ENCODE measurements around the gene MTURN.

Gene MTURN

DNA sequence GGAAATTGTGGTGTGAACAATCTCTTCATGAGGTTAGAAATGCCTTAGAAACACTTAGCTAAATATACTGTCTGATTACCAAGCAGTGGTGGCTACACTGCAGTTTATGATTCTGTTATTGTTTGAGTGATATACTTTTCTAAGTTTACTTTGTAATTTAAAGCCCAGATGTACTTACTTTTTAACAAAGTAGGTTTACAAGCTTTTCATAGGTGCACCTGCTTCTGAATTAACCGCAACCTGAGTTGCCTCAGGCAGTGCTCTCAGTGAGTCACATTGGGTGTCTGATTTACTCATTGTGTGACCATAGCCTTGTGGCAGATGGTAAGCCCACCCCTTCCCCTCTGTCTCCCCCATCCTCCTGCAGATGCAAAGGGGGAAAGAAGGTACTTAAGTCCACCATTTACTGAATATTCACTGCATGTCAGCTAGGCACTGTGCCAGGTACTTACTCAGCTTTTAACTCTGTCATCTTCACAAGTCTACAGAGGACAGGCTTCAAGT lies 9.0 kb downstream of the MTURN start:
- peak overlapping the region; percentile 43; the same call in 1 of the 2 replicates for H3K27ac ChIP-seq (ENCODE audit: low read length)
- H3K4me2 ChIP-seq (ENCODE audit: low read depth, low read length), result peak overlapping the region; percentile 2; the same call in 1 of the 2 replicates
- H3K27me3 ChIP-seq (replicated peaks; ENCODE audit: insufficient read depth, low read length), result no peaks in the 10 kb centered on the region
- H3K9me2 ChIP-seq (replicated peaks; ENCODE audit: insufficient read depth, low read length), result no peaks in the 10 kb centered on the region
- no peaks in the 10 kb centered on the region for H3K36me3 ChIP-seq (replicated peaks; ENCODE audit: insufficient read depth, low read length)
- TF ChIP-seq EZH2phosphoT487 (IDR thresholded peaks at IDR 0.05; ENCODE audit: low read length) (no peak), EZH2 (optimal IDR thresholded peaks at IDR 0.05; ENCODE audit: low read depth, low read length) (no peak)
- TF ChIP-seq, protein P1, sequence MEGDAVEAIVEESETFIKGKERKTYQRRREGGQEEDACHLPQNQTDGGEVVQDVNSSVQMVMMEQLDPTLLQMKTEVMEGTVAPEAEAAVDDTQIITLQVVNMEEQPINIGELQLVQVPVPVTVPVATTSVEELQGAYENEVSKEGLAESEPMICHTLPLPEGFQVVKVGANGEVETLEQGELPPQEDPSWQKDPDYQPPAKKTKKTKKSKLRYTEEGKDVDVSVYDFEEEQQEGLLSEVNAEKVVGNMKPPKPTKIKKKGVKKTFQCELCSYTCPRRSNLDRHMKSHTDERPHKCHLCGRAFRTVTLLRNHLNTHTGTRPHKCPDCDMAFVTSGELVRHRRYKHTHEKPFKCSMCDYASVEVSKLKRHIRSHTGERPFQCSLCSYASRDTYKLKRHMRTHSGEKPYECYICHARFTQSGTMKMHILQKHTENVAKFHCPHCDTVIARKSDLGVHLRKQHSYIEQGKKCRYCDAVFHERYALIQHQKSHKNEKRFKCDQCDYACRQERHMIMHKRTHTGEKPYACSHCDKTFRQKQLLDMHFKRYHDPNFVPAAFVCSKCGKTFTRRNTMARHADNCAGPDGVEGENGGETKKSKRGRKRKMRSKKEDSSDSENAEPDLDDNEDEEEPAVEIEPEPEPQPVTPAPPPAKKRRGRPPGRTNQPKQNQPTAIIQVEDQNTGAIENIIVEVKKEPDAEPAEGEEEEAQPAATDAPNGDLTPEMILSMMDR (IDR thresholded peaks at IDR 0.05; ENCODE audit: low read length), result no peak
- no peaks in the 10 kb centered on the region for H4K20me1 ChIP-seq (ENCODE audit: insufficient read depth, low read length)
- H3K4me3 ChIP-seq (ENCODE audit: low read length), result no peak overlapping the region
- H3K4me1 ChIP-seq (ENCODE audit: low read length), result peaks cover 8% of the 10 kb centered on the region; the same call in 1 of the 2 replicates
- H3F3A ChIP-seq (ENCODE audit: insufficient read depth, low read length), result no peaks in the 10 kb centered on the region
- peak; percentile 41 for DNase-seq
- no peak overlapping the region for H3K9ac ChIP-seq (ENCODE audit: low read length)
- H3K9me3 ChIP-seq (replicated peaks; ENCODE audit: insufficient read depth, low read length), result no peaks in the 10 kb centered on the region
- H3K79me2 ChIP-seq (ENCODE audit: low read length), result no peaks in the 10 kb centered on the region
- no peak overlapping the region for H2AFZ ChIP-seq (ENCODE audit: low read length)

DNA sequence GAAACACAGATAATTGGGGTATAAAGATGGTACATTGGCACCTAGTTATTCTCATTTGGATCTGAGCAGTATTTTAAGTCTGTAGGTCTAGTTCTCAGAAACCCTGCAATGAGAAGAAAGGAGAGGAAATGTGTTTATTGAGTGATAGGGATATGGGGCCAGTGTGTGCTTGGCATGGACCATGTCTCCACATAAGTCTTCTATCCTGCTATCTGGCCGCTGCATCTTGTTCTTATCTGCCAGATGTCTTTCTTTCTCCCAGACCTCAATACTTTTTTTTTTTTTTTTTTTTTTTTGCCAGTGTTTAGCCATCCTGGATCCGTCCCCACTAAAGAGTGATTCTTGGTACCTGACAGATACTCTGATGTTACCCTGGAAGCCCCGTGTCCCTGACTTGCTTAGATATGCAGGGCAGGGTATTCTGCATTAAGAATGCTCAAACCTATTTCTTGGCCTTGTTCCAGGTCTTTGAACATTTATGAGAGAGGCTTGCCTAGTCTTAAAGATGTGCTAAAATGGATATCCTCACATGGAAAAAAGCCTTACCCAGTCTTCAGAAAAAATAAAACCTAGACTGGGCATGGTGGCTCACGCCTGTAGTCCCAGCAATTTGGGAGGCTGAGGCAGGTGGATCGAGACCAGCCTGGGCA lies 10.0 kb downstream of the MTURN start:
- Histone ChIP-seq H3K4me3 (ENCODE audit: low read length) (no peak overlapping the region), H3K27me3 (replicated peaks; ENCODE audit: insufficient read depth, low read length) (no peaks in the 10 kb centered on the region), H3K36me3 (replicated peaks; ENCODE audit: insufficient read depth, low read length) (no peaks in the 10 kb centered on the region), H3K27ac (ENCODE audit: low read length) (no peak overlapping the region), H3K9ac (ENCODE audit: low read length) (no peak overlapping the region), H3K9me3 (replicated peaks; ENCODE audit: insufficient read depth, low read length) (no peaks in the 10 kb centered on the region), H2AFZ (ENCODE audit: low read length) (no peak overlapping the region), H3K4me1 (ENCODE audit: low read length) (peaks cover 8% of the 10 kb centered on the region; the same call in 1 of the 2 replicates), H3F3A (ENCODE audit: insufficient read depth, low read length) (no peaks in the 10 kb centered on the region), H4K20me1 (ENCODE audit: insufficient read depth, low read length) (no peaks in the 10 kb centered on the region), H3K79me2 (ENCODE audit: low read length) (no peaks in the 10 kb centered on the region), H3K9me2 (replicated peaks; ENCODE audit: insufficient read depth, low read length) (no peaks in the 10 kb centered on the region), H3K4me2 (ENCODE audit: low read depth, low read length) (no peak overlapping the region)
- TF ChIP-seq EZH2 (optimal IDR thresholded peaks at IDR 0.05; ENCODE audit: low read depth, low read length) (no peak), EZH2phosphoT487 (IDR thresholded peaks at IDR 0.05; ENCODE audit: low read length) (no peak)
- TF ChIP-seq, protein P1 (IDR thresholded peaks at IDR 0.05; ENCODE audit: low read length), result no peak
- DNase-seq, result no peak

DNA sequence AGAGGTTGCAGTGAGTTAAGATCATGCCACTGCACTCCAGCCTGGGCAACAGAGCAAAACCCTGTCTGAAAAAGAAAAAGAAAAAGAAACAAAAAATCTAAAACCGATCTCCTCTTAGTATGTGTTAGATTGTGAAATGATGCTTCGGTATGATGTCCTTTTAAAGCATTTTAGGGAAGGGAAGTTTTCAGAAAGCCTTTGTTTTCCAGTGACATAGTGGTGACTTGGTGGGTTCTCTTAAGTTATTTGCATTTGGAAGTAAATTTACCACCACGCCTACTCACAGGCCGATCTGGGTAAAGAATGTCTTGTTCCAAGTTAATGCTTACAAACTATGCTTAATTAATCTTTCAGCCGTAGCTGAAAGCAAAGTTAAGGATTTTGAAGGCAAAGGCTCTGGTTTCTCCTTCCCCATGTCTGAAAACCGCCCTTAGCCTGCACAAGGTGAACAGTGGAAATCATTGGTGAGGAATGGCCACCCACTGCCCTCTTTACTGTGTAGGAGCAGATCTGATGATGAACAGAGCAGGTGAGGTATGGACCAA lies 10.7 kb downstream of the MTURN start:
- Histone ChIP-seq H3K4me1 (ENCODE audit: low read length) (peaks cover 8% of the 10 kb centered on the region; the same call in 1 of the 2 replicates), H3K9me3 (replicated peaks; ENCODE audit: insufficient read depth, low read length) (no peaks in the 10 kb centered on the region), H3K9me2 (replicated peaks; ENCODE audit: insufficient read depth, low read length) (no peaks in the 10 kb centered on the region), H2AFZ (ENCODE audit: low read length) (no peak overlapping the region), H3K36me3 (replicated peaks; ENCODE audit: insufficient read depth, low read length) (no peaks in the 10 kb centered on the region), H3K9ac (ENCODE audit: low read length) (no peak overlapping the region), H3K27me3 (replicated peaks; ENCODE audit: insufficient read depth, low read length) (no peaks in the 10 kb centered on the region), H4K20me1 (ENCODE audit: insufficient read depth, low read length) (no peaks in the 10 kb centered on the region), H3K79me2 (ENCODE audit: low read length) (no peaks in the 10 kb centered on the region), H3F3A (ENCODE audit: insufficient read depth, low read length) (no peaks in the 10 kb centered on the region), H3K4me2 (ENCODE audit: low read depth, low read length) (no peak overlapping the region), H3K27ac (ENCODE audit: low read length) (no peak overlapping the region), H3K4me3 (ENCODE audit: low read length) (no peak overlapping the region)
- TF ChIP-seq EZH2 (optimal IDR thresholded peaks at IDR 0.05; ENCODE audit: low read depth, low read length), result no peak
- TF ChIP-seq, protein P1 (IDR thresholded peaks at IDR 0.05; ENCODE audit: low read length), result no peak
- no peak for TF ChIP-seq EZH2phosphoT487 (IDR thresholded peaks at IDR 0.05; ENCODE audit: low read length)
- DNase-seq, result no peak

Data from MM.1S (cell line).